GM13977 (cell line): ENCODE data around the gene PRSS12.

Experiments
- DNase-seq: peaks from one replicate; pipeline ENCODE4 v3.0.0; 2012; ENCODE audit warnings: low spot score
- CTCF ChIP-seq: IDR thresholded peaks from 2 replicates; pipeline ENCODE4 v1.5.1; 2012; ENCODE audit warnings: mild to moderate bottlenecking, control low read depth; ENCODE audit not compliant: insufficient read depth; ENCODE audit errors: extremely low read depth, missing control alignments
- in situ Hi-C: fragments of 300-500 bp; cut with MboI; formaldehyde crosslinking; loops from one replicate; pipeline ENCODE4 v1.12.0; 2022; ENCODE audit warnings: low sequenced_read_pairs, low pct_unique_long_range_greater_than_20kb, mixed read lengths, inconsistent platforms; ENCODE audit not compliant: unreplicated experiment

PRSS12 gene

DNA sequence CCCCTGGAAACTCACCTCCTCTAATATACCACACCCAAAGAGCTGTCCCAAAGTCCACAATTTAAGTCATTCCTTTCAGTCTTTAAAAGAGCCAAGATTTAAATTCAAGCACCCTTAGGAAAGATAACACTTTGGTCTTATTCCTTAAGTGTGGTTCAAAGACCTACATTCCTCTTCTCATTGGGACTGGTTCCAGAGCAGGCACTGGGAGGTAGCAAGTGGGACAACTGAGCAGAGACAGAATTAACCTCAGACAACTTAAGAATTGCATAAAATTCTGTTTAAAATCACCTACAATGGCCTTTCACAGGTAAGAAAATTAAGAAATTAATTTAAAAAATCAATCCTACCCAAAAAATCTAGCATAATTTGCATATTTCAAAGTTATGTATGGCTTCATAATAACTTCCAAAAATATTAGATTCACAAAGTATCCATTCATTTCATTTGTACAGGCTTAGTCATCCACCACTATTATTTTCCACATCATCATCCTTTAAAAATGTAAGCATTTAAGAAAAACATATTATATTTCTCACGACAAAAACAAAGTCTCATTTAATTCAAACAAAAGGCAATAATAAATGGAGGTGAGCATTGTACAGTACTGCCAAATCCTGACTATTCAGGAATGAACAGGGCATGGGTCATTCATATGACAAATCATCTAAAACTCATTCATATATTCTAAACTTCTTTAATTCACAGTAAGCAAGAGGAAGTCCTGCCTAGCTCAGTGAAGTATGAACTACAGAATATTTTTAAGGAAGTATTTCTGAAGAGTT is 13.6 kb downstream of the PRSS12 start:
- in situ Hi-C loops: no loop called here
- DNase-seq: no peak
- TF ChIP-seq CTCF: no peak

DNA sequence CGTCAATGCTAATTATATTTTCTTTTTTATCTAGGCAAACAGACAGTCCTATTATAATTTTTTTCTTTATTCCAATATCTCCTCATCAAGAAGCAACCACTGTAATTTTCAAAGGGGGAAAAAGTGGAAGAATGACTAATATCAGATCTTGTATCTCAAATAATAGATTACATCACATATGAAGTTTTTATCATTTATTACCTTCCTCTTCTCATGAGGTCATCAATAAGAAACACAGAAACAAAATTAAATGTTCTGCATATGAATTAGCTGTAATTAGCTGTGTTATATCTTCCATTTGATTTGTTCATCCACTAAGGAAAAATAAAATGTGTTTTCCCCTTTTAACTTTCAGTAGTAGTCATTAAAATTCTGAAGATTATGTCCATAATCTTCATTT is 14.3 kb downstream of the PRSS12 start:
- in situ Hi-C loops: no loop called here
- no peak for DNase-seq
- TF ChIP-seq CTCF: no peak

DNA sequence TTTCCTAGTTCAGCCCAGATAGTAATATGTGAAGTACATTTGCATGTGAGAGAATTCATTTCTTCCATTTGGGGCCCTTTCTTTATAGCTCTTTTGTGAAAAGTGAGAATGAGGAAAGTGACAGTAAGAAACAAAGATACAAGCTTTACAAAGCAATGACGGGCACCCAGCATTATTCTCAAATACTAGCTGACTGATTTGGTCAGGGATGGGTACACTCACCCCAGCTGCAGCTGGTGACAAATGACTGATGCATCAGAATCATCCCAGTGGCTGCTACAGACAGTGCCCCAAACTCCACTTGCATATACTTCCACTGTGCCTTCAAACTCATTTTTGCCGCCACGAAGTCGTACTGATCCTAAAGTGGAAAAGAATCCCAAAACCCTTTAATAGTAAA is 14.8 kb downstream of the PRSS12 start:
- in situ Hi-C loops: no loop called here
- TF ChIP-seq CTCF: no peak
- no peak for DNase-seq

- no peak for DNase-seq
- in situ Hi-C loops: no loop called here
- TF ChIP-seq CTCF: no peak
These were observed 17.0 kb downstream of the PRSS12 start for GRCh38 chr4:118335774-118336173.

GRCh38 chr4:118335324-118335723 is 17.5 kb downstream of the PRSS12 start:
- TF ChIP-seq CTCF: no peak
- in situ Hi-C loops: no loop called here
- DNase-seq: no peak

DNA sequence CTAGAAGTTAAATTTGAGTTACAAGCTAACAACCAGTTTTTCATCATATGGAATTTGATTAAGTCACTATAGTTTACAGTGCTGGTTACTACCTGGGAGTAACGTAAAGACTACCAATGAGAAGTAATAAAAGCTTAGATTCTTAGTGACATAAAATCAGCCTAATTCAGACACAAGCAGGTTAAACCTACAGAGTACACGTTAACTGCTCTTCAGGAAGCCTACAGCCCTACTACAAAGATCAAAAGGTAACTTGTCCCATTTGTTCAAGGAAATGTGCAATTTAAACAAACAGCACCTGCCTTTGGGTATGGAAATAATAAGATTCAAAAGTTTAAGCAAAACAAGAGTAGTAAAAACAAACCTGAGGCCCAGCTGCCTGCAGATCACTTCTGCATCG is 21.5 kb downstream of the PRSS12 start:
- no peak for TF ChIP-seq CTCF
- no peak for DNase-seq
- in situ Hi-C loops: no loop called here

DNA sequence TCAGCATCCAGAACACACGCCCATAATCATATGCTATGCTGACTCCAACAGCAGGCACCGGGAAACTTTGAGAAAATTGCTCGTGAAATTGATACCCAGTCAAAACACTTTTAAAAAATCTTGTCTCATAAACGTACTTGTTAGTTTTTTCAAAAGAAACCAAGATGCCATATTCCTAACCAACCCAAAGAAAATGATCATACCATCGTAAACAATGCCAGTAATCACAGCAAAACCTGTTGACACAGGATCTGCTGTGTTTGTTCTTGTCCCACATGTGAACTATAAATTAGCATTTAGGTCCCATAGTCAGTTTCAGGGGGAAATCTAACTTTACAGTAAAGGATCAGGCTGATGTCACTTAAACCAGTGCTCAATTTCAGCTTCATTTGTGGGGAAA is 23.0 kb downstream of the PRSS12 start:
- DNase-seq: no peak
- in situ Hi-C loops: no loop called here
- TF ChIP-seq CTCF: no peak
